WTC11 (cell line): ENCODE measurements around the gene GALNT17. TPM values are rescaled to one million over a fixed set of nuclear protein-coding genes. Genes with fewer than 3 reads are reported as not detected.
A peak's percentile ranks its signal among the peaks of the same experiment; 100 is the strongest.

Experiments used
- ATAC-seq: fragments of 200-7000 bp; cut with Tn5 transposase; 2 replicates; pipeline ENCODE4 v1.10.0; 2021; ENCODE audit warnings: mild to moderate bottlenecking, moderate library complexity
- CTCF ChIA-PET: fragments of 300-600 bp; sonication (Branson Sonifier 250); formaldehyde crosslinking; loops from one replicate; lab custom pipeline; 2021; ENCODE audit warnings: antibody characterized with exemption; lab: Charles Lee
- POLR2A ChIA-PET: fragments of 350-600 bp; sonication (Branson Sonifier 250); formaldehyde crosslinking; loops from one replicate; lab custom pipeline; 2021; ENCODE audit warnings: antibody characterized with exemption; lab: Charles Lee
- DNase-seq: peaks from one replicate; pipeline ENCODE4 v3.0.0; 2021; ENCODE audit warnings: low spot score
- H3K27ac Mint-ChIP-seq: 2 replicates; pipeline ENCODE4 v1.8.0; 2021; ENCODE audit warnings: mixed read lengths
- H3K27me3 Mint-ChIP-seq: 2 replicates; pipeline ENCODE4 v1.8.0; 2021; ENCODE audit warnings: low read depth, mild to moderate bottlenecking, moderate library complexity, mixed read lengths
- H3K36me3 Mint-ChIP-seq: 2 replicates; pipeline ENCODE4 v1.8.0; 2021; ENCODE audit warnings: mixed read lengths
- H3K4me1 Mint-ChIP-seq: 2 replicates; pipeline ENCODE4 v1.8.0; 2022; ENCODE audit warnings: mixed read lengths
- H3K4me3 Mint-ChIP-seq: 2 replicates; pipeline ENCODE4 v1.8.0; 2021; ENCODE audit warnings: mild to moderate bottlenecking, moderate library complexity, mixed read lengths
- H3K9me3 Mint-ChIP-seq: 2 replicates; pipeline ENCODE4 v1.8.0; 2021; ENCODE audit warnings: mixed read lengths
- ATF1 ChIP-seq: sonication (generic); formaldehyde crosslinking; IDR thresholded peaks from 2 replicates; pipeline ENCODE4 v1.8.1; 2023; ENCODE audit warnings: mild to moderate bottlenecking, moderate library complexity, missing genetic modification reagents
- MXD4 ChIP-seq: fragments of 250-450 bp; sonication (Bioruptor Pico); IDR thresholded peaks from 2 replicates; pipeline ENCODE4 v1.8.0; 2021; ENCODE audit warnings: mild to moderate bottlenecking, moderate library complexity, borderline replicate concordance
- SMAD3 ChIP-seq: sonication (generic); formaldehyde crosslinking; IDR thresholded peaks from 2 replicates; pipeline ENCODE4 v1.8.0; 2022; ENCODE audit warnings: missing genetic modification reagents, mild to moderate bottlenecking, borderline replicate concordance
- TP53 ChIP-seq: sonication (generic); formaldehyde crosslinking; IDR thresholded peaks from 2 replicates; pipeline ENCODE4 v1.8.1; 2023; ENCODE audit warnings: mild to moderate bottlenecking, missing genetic modification reagents
- ZNF263 ChIP-seq: sonication (generic); formaldehyde crosslinking; IDR thresholded peaks from 2 replicates; pipeline ENCODE4 v1.8.1; 2022; ENCODE audit warnings: low read depth, mild to moderate bottlenecking, moderate library complexity, missing genetic modification reagents
- total RNA-seq: library from RNA; stranded (reverse); gene quantifications from 3 replicates; pipeline ENCODE4 v1.2.3, GENCODE V29; 2021
- TF ChIP-seq, protein P1 (sequence below): sonication (generic); formaldehyde crosslinking; IDR thresholded peaks from 2 replicates; pipeline ENCODE4 v1.8.0; 2022; ENCODE audit warnings: missing genetic modification reagents
- TF ChIP-seq, protein P2 (sequence below): sonication (generic); formaldehyde crosslinking; IDR thresholded peaks from 2 replicates; pipeline ENCODE4 v1.8.1; 2022; ENCODE audit warnings: missing genetic modification reagents, borderline replicate concordance
- TF ChIP-seq, protein P3 (sequence below): sonication (generic); formaldehyde crosslinking; IDR thresholded peaks from 2 replicates; pipeline ENCODE4 v1.8.0; 2023; ENCODE audit warnings: missing genetic modification reagents, mild to moderate bottlenecking, borderline replicate concordance
- TF ChIP-seq, protein P4 (sequence below): sonication (generic); formaldehyde crosslinking; IDR thresholded peaks from 2 replicates; pipeline ENCODE4 v1.8.1; 2023; ENCODE audit warnings: mild to moderate bottlenecking, missing genetic modification reagents
- TF ChIP-seq, protein P5 (sequence below): fragments of 250-450 bp; sonication (Bioruptor Pico); IDR thresholded peaks from 2 replicates; pipeline ENCODE4 v1.8.0; 2021; ENCODE audit warnings: mild to moderate bottlenecking
- TF ChIP-seq, protein P6 (sequence below): fragments of 250-450 bp; sonication (Bioruptor Pico); IDR thresholded peaks from 2 replicates; pipeline ENCODE4 v1.9.0; 2021; ENCODE audit warnings: mild to moderate bottlenecking
- TF ChIP-seq, protein P7 (sequence below): fragments of 250-450 bp; sonication (Bioruptor Pico); IDR thresholded peaks from 2 replicates; pipeline ENCODE4 v1.9.0; 2021; ENCODE audit warnings: mild to moderate bottlenecking
- TF ChIP-seq, protein P8 (sequence below): sonication (generic); formaldehyde crosslinking; IDR thresholded peaks from 2 replicates; pipeline ENCODE4 v1.8.0; 2023; ENCODE audit warnings: missing genetic modification reagents
- TF ChIP-seq, protein P9 (sequence below): fragments of 250-450 bp; sonication (Bioruptor Pico); conservative IDR thresholded peaks from 2 replicates; pipeline ENCODE4 v1.9.0; 2021; ENCODE audit warnings: mild to moderate bottlenecking

Gene GALNT17
- total RNA-seq, 1 experiment from 2014 or later = 61.1 TPM

DNA sequence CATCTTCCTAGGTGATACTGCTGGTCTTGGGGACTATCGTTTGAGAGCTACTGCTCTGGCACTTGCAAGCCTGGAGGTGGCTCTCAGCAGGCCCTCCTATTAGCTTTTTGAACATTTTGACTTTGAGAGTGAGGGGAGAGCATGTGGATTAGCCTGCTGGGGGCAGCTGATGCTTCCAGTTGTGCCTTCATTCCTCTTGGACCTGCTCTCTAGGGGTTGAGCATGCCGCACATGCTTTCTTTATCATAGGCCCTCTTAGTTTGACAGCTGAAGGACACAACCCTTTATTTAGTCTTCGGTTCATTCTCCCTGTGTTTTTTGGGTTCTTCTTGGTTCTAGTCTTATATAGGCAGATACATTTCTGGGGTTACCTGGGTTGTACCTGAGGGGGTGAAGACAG, 132.1 kb downstream of the GALNT17 start:
- H3K9me3 Mint-ChIP-seq = peaks cover 27% of the 10 kb centered on the region
- H3K4me1 Mint-ChIP-seq = peaks cover 35% of the 10 kb centered on the region
- no peak overlapping the region for H3K4me3 Mint-ChIP-seq
- DNase-seq (no peak), ATAC-seq (no peak)
- TF ChIP-seq TP53 (CRISPR knock-in tag) (no peak), ZNF263 (CRISPR knock-in tag) (no peak)
- H3K36me3 Mint-ChIP-seq = peaks cover 45% of the 10 kb centered on the region
- CTCF ChIA-PET = interaction anchor here (1.4 kb wide), 1 partner anchor 8 kb away, joined by 3 read pairs; no protein-coding TSS in a partner anchor
- POLR2A ChIA-PET = interaction anchor here (0.6 kb wide), 1 partner anchor 85 kb away, joined by 3 read pairs; no protein-coding TSS in a partner anchor
- H3K27ac Mint-ChIP-seq = peak overlapping the region; percentile 57; the same call in 1 of the 2 replicates
- no peaks in the 10 kb centered on the region for H3K27me3 Mint-ChIP-seq

DNA sequence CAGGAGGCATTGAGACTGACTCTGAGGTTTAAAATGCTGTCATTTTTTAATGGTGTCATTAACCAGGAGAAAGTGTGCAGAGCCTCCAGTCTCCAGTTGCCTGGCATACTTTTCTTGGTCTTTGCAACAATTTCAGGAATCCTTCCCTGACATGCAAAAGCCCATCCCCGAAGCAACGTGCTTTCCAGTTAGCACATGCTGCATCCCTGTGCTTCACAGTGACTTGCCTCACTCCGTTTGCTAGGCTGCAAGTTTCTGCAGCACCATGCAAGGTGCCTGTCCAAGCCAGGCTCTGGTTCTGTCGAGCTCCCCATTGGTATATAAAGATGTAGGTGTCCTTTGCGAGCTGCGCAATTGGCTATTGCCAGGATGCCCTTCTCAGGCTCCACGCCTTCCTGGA, 135.0 kb downstream of the GALNT17 start:
- no peaks in the 10 kb centered on the region for H3K27me3 Mint-ChIP-seq
- ChIA-PET CTCF (no interaction called here), POLR2A (interaction anchor here (0.7 kb wide), 2 partner anchors 49 to 325 kb away, joined by 3 read pairs; no protein-coding TSS in a partner anchor)
- 0 out of 2 replicates have a peak, but pooled peaks have one; percentile 24 for ATAC-seq
- no peak overlapping the region for H3K4me3 Mint-ChIP-seq
- peaks cover 44% of the 10 kb centered on the region for H3K4me1 Mint-ChIP-seq
- H3K27ac Mint-ChIP-seq = peak overlapping the region; percentile 63; the same call in 1 of the 2 replicates
- peaks cover 24% of the 10 kb centered on the region for H3K9me3 Mint-ChIP-seq
- H3K36me3 Mint-ChIP-seq = peaks cover 35% of the 10 kb centered on the region
- no peak for DNase-seq
- TF ChIP-seq ATF1 (CRISPR knock-in tag) (no peak), SMAD3 (no peak), MXD4 (CRISPR knock-in tag) (no peak)
- TF ChIP-seq, protein P1, sequence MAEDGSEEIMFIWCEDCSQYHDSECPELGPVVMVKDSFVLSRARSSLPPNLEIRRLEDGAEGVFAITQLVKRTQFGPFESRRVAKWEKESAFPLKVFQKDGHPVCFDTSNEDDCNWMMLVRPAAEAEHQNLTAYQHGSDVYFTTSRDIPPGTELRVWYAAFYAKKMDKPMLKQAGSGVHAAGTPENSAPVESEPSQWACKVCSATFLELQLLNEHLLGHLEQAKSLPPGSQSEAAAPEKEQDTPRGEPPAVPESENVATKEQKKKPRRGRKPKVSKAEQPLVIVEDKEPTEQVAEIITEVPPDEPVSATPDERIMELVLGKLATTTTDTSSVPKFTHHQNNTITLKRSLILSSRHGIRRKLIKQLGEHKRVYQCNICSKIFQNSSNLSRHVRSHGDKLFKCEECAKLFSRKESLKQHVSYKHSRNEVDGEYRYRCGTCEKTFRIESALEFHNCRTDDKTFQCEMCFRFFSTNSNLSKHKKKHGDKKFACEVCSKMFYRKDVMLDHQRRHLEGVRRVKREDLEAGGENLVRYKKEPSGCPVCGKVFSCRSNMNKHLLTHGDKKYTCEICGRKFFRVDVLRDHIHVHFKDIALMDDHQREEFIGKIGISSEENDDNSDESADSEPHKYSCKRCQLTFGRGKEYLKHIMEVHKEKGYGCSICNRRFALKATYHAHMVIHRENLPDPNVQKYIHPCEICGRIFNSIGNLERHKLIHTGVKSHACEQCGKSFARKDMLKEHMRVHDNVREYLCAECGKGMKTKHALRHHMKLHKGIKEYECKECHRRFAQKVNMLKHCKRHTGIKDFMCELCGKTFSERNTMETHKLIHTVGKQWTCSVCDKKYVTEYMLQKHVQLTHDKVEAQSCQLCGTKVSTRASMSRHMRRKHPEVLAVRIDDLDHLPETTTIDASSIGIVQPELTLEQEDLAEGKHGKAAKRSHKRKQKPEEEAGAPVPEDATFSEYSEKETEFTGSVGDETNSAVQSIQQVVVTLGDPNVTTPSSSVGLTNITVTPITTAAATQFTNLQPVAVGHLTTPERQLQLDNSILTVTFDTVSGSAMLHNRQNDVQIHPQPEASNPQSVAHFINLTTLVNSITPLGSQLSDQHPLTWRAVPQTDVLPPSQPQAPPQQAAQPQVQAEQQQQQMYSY (CRISPR knock-in tag) = no peak
- TF ChIP-seq, protein P2, sequence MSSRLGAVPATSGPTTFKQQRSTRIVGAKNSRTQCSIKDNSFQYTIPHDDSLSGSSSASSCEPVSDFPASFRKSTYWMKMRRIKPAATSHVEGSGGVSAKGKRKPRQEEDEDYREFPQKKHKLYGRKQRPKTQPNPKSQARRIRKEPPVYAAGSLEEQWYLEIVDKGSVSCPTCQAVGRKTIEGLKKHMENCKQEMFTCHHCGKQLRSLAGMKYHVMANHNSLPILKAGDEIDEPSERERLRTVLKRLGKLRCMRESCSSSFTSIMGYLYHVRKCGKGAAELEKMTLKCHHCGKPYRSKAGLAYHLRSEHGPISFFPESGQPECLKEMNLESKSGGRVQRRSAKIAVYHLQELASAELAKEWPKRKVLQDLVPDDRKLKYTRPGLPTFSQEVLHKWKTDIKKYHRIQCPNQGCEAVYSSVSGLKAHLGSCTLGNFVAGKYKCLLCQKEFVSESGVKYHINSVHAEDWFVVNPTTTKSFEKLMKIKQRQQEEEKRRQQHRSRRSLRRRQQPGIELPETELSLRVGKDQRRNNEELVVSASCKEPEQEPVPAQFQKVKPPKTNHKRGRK (CRISPR knock-in tag) = no peak
- TF ChIP-seq, protein P3, sequence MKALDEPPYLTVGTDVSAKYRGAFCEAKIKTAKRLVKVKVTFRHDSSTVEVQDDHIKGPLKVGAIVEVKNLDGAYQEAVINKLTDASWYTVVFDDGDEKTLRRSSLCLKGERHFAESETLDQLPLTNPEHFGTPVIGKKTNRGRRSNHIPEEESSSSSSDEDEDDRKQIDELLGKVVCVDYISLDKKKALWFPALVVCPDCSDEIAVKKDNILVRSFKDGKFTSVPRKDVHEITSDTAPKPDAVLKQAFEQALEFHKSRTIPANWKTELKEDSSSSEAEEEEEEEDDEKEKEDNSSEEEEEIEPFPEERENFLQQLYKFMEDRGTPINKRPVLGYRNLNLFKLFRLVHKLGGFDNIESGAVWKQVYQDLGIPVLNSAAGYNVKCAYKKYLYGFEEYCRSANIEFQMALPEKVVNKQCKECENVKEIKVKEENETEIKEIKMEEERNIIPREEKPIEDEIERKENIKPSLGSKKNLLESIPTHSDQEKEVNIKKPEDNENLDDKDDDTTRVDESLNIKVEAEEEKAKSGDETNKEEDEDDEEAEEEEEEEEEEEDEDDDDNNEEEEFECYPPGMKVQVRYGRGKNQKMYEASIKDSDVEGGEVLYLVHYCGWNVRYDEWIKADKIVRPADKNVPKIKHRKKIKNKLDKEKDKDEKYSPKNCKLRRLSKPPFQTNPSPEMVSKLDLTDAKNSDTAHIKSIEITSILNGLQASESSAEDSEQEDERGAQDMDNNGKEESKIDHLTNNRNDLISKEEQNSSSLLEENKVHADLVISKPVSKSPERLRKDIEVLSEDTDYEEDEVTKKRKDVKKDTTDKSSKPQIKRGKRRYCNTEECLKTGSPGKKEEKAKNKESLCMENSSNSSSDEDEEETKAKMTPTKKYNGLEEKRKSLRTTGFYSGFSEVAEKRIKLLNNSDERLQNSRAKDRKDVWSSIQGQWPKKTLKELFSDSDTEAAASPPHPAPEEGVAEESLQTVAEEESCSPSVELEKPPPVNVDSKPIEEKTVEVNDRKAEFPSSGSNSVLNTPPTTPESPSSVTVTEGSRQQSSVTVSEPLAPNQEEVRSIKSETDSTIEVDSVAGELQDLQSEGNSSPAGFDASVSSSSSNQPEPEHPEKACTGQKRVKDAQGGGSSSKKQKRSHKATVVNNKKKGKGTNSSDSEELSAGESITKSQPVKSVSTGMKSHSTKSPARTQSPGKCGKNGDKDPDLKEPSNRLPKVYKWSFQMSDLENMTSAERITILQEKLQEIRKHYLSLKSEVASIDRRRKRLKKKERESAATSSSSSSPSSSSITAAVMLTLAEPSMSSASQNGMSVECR (CRISPR knock-in tag) = no peak
- TF ChIP-seq, protein P4, sequence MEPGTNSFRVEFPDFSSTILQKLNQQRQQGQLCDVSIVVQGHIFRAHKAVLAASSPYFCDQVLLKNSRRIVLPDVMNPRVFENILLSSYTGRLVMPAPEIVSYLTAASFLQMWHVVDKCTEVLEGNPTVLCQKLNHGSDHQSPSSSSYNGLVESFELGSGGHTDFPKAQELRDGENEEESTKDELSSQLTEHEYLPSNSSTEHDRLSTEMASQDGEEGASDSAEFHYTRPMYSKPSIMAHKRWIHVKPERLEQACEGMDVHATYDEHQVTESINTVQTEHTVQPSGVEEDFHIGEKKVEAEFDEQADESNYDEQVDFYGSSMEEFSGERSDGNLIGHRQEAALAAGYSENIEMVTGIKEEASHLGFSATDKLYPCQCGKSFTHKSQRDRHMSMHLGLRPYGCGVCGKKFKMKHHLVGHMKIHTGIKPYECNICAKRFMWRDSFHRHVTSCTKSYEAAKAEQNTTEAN (CRISPR knock-in tag) = no peak
- TF ChIP-seq, protein P5, sequence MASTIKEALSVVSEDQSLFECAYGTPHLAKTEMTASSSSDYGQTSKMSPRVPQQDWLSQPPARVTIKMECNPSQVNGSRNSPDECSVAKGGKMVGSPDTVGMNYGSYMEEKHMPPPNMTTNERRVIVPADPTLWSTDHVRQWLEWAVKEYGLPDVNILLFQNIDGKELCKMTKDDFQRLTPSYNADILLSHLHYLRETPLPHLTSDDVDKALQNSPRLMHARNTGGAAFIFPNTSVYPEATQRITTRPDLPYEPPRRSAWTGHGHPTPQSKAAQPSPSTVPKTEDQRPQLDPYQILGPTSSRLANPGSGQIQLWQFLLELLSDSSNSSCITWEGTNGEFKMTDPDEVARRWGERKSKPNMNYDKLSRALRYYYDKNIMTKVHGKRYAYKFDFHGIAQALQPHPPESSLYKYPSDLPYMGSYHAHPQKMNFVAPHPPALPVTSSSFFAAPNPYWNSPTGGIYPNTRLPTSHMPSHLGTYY (CRISPR knock-in tag) = no peak
- TF ChIP-seq, protein P6, sequence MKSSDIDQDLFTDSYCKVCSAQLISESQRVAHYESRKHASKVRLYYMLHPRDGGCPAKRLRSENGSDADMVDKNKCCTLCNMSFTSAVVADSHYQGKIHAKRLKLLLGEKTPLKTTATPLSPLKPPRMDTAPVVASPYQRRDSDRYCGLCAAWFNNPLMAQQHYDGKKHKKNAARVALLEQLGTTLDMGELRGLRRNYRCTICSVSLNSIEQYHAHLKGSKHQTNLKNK (CRISPR knock-in tag) = no peak
- TF ChIP-seq, protein P7, sequence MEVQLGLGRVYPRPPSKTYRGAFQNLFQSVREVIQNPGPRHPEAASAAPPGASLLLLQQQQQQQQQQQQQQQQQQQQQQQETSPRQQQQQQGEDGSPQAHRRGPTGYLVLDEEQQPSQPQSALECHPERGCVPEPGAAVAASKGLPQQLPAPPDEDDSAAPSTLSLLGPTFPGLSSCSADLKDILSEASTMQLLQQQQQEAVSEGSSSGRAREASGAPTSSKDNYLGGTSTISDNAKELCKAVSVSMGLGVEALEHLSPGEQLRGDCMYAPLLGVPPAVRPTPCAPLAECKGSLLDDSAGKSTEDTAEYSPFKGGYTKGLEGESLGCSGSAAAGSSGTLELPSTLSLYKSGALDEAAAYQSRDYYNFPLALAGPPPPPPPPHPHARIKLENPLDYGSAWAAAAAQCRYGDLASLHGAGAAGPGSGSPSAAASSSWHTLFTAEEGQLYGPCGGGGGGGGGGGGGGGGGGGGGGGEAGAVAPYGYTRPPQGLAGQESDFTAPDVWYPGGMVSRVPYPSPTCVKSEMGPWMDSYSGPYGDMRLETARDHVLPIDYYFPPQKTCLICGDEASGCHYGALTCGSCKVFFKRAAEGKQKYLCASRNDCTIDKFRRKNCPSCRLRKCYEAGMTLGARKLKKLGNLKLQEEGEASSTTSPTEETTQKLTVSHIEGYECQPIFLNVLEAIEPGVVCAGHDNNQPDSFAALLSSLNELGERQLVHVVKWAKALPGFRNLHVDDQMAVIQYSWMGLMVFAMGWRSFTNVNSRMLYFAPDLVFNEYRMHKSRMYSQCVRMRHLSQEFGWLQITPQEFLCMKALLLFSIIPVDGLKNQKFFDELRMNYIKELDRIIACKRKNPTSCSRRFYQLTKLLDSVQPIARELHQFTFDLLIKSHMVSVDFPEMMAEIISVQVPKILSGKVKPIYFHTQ (CRISPR knock-in tag) = no peak
- TF ChIP-seq, protein P8, sequence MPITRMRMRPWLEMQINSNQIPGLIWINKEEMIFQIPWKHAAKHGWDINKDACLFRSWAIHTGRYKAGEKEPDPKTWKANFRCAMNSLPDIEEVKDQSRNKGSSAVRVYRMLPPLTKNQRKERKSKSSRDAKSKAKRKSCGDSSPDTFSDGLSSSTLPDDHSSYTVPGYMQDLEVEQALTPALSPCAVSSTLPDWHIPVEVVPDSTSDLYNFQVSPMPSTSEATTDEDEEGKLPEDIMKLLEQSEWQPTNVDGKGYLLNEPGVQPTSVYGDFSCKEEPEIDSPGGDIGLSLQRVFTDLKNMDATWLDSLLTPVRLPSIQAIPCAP (CRISPR knock-in tag) = no peak
- TF ChIP-seq, protein P9, sequence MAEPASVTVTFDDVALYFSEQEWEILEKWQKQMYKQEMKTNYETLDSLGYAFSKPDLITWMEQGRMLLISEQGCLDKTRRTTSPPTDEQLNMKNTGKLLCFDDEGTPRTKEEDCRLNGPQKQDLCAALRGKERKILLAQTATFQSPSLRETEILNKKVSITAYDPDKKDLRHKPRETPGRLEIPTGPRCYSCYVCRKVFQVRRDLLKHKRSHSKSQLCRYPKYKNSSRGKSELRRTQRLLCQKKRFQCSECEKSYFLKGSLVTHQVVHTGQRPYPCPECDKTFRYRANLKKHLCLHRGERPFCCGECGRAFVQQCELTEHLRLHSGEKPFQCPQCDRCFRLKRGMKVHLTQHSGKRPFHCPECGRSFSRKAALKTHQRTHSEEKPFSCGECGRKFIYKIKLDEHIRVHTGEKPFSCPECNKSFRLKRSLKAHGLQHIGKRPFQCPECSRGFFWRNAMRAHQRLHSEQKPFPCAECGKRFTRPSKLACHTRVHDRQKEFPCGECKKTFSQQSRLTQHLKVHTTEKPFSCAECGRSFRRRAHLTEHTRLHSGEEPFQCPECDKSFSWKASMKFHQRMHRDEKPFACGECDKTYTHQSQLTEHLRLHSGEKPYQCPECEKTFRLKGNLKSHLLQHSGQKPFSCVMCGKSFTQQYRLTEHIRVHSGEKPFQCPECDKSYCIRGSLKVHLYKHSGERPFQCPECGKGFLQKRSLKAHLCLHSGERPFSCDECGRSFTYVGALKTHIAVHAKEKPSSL (CRISPR knock-in tag) = no peak
